Ovary (tissue), 9 donors: ENCODE data around the gene OR2T8. TPM values are rescaled to one million over a fixed set of nuclear protein-coding genes. Genes with fewer than 3 reads are reported as not detected.

Experiments used
- DNase-seq, 5 donors: peaks; one replicate each; pipeline ENCODE4 v3.0.0-alpha.2; 2019 to 2020
- H3K27ac ChIP-seq, 2 donors: fragments of 200-600 bp; one replicate each; pipeline versions ENCODE4 v1.5.1 to v1.8.0; 2019 to 2022
- H3K27me3 ChIP-seq: fragments of 200-600 bp; one replicate; pipeline ENCODE4 v1.8.0; 2022
- H3K36me3 ChIP-seq: fragments of 200-600 bp; sonication (generic); one replicate; pipeline ENCODE4 v1.5.1; 2019
- H3K4me1 ChIP-seq: one replicate; pipeline ENCODE4 v1.8.1; 2013; ENCODE audit warnings: mild to moderate bottlenecking, moderate library complexity; ENCODE audit not compliant: insufficient read depth
- H3K4me3 ChIP-seq: fragments of 200-600 bp; sonication (generic); one replicate; pipeline ENCODE4 v1.5.1; 2017
- H3K9me3 ChIP-seq, 2 donors: fragments of 200-600 bp in 1 of 2; sonication (generic) in 1 of 2; one replicate each; pipeline versions ENCODE4 v1.5.1 to v1.8.1; 2013 to 2019; ENCODE audit warnings: mild to moderate bottlenecking in 1 of 2, moderate library complexity in 1 of 2
- CTCF ChIP-seq, 3 donors: fragments of 450-650 bp in 2 of 3; fragments of 200-600 bp in 1 of 3; IDR thresholded peaks; one replicate each; pipeline versions ENCODE4 v1.5.1 to v1.8.0; 2016 to 2022; ENCODE audit warnings: antibody characterized with exemption in 3 of 3, mild to moderate bottlenecking in 1 of 3
- EP300 ChIP-seq: sonication (generic); formaldehyde crosslinking; IDR thresholded peaks from one replicate; pipeline ENCODE4 v1.6.1; 2017; ENCODE audit warnings: antibody characterized with exemption
- POLR2A ChIP-seq: fragments of 450-650 bp; IDR thresholded peaks from one replicate; pipeline ENCODE4 v1.6.1; 2017; ENCODE audit warnings: antibody characterized with exemption, mild to moderate bottlenecking, moderate library complexity
- WGBS, 3 donors: extraction: QIAGEN DNeasy Blood & Tissue Kit in 1 of 3; methylation state at CpG; one replicate each; pipeline versions ENCODE4 v1.1.5 to v1.1.7; 2013 to 2017; 5-methylcytosine and 5-hydroxymethylcytosine counted together
- intact Hi-C, 4 donors: fragments of 100-400 bp; cut with DNase I; formaldehyde crosslinking; loops; one replicate each; pipeline versions ENCODE4 v1.11.0 to v1.15.1; 2022 to 2023
- polyA plus RNA-seq, 2 donors: library from polyadenylated mRNA; stranded (reverse); fragments of 200-250 nt in 1 of 2; fragments of 350-450 nt in 1 of 2; fragmentation: Illumina TruSeq in 1 of 2; extraction: RNeasy Lipid Tissue Mini Kit (QIAGEN cat#74804) in 1 of 2; gene quantifications; one replicate each; pipeline ENCODE4 v1.2.3, GENCODE V29; 2013 to 2014
- total RNA-seq, 7 donors: library from RNA; depleted of rRNA in 2 of 7; stranded (reverse); fragments of >200 nt in 2 of 7; fragmentation: NEBNext Ultra II Directional in 3 of 7; extraction: Animal tissue kit (Norgen Biotek cat#: 25700) in 3 of 7; gene quantifications; one replicate each; pipeline versions ENCODE4 v1.1.0 to v1.2.4, GENCODE V29; 2016 to 2023
- donor health status: DM: no; HTN: no; CAD: no; lungs with moderate emphysema.
- donor health status: DM: no; HTN: no; CAD: no.
- donor health status: Bipolar disorder and iron deficiency.
- donor health status: DM: yes; HTN: yes; CAD: no.
- donor health status: DM: no; HTN: no; CAD: no.
- donor health status: DM: yes; HTN: yes; CAD: no.

OR2T8 gene
- total and polyA plus RNA-seq, 9 donors = not detected

- Histone ChIP-seq H3K4me1 (no peaks in the 10 kb centered on the region), H3K9me3 (no peaks in the 10 kb centered on the region), H3K4me3 (no peak overlapping the region), H3K27me3 (no peaks in the 10 kb centered on the region), H3K36me3 (no peaks in the 10 kb centered on the region), H3K27ac (no peak overlapping the region)
- no peak for TF ChIP-seq CTCF (IDR thresholded peaks at IDR 0.05)
- no peak for TF ChIP-seq POLR2A
- no peak for TF ChIP-seq EP300
- intact Hi-C loops = no loop called here
- no peak for DNase-seq
- WGBS, 3 donors = 76 to 87% (median 84%) methylated on average over 6 of the region's 6 CpGs
Observed at GRCh38 chr1:247942624-247943023, 22.6 kb downstream of the OR2T8 start.

GRCh38 chr1:247948558-247948957 lies 28.5 kb downstream of the OR2T8 start, which contains the start of gene OR2L8:
Gene OR2L8 (plus strand): TSS chr1:247948858. CDS start chr1:247948858, 0 bp downstream.
- H3K4me1 ChIP-seq = no peaks in the 10 kb centered on the region
- H3K4me3 ChIP-seq = no peak within 1 kb of the TSS
- WGBS, 3 donors = 63 to 82% (median 75%) methylated on average over 3 of the region's 3 CpGs
- no peaks in the 10 kb centered on the region for H3K36me3 ChIP-seq
- DNase-seq = no peak
- no peaks in the 10 kb centered on the region for H3K27me3 ChIP-seq
- H3K27ac ChIP-seq = no peak within 1 kb of the TSS
- intact Hi-C loops = no loop called here
- no peak for TF ChIP-seq EP300
- no peak for TF ChIP-seq POLR2A
- TF ChIP-seq CTCF (IDR thresholded peaks at IDR 0.05) = no peak
- H3K9me3 ChIP-seq = no peaks in the 10 kb centered on the region

GRCh38 chr1:247953408-247953807 lies 33.4 kb downstream of the OR2T8 start:
- no peaks in the 10 kb centered on the region for H3K4me1 ChIP-seq
- H3K36me3 ChIP-seq = no peaks in the 10 kb centered on the region
- no peaks in the 10 kb centered on the region for H3K9me3 ChIP-seq
- intact Hi-C loops = no loop called here
- no peak overlapping the region for H3K27ac ChIP-seq
- 79 to 84% (median 82%) methylated on average over 1 of the region's 1 CpG for WGBS, 3 donors
- no peak overlapping the region for H3K4me3 ChIP-seq
- no peaks in the 10 kb centered on the region for H3K27me3 ChIP-seq
- TF ChIP-seq POLR2A = no peak
- no peak for TF ChIP-seq CTCF (IDR thresholded peaks at IDR 0.05)
- TF ChIP-seq EP300 = no peak
- DNase-seq = no peak

- intact Hi-C loops = no loop called here
- 6 to 39% (median 8%) methylated on average over 3 of the region's 3 CpGs for WGBS, 3 donors
- no peaks in the 10 kb centered on the region for H3K4me1 ChIP-seq
Observed at GRCh38 chr1:247961791-247962190, 41.7 kb downstream of the OR2T8 start.

More at GRCh38 chr1:247961791-247962190, 41.7 kb downstream of the OR2T8 start:
- H3K4me3 ChIP-seq = no peak overlapping the region
- H3K27ac ChIP-seq = no peak overlapping the region
- no peaks in the 10 kb centered on the region for H3K36me3 ChIP-seq
- TF ChIP-seq EP300 (no peak), POLR2A (no peak), CTCF (IDR thresholded peaks at IDR 0.05) (no peak)
- no peaks in the 10 kb centered on the region for H3K9me3 ChIP-seq
- no peak for DNase-seq
- H3K27me3 ChIP-seq = no peaks in the 10 kb centered on the region
